Muscle layer of colon (tissue), 2 donors: ENCODE measurements around the gene FNDC3B.

Source experiments
- H3K27ac ChIP-seq: one replicate; pipeline ENCODE4 v1.7.0; 2013; ENCODE audit warnings: low read depth, mild to moderate bottlenecking, low read length, moderate library complexity
- H3K27me3 ChIP-seq, 2 donors: one replicate each; pipeline ENCODE4 v1.7.0; 2013; ENCODE audit warnings: low read length in 2 of 2, mild to moderate bottlenecking in 2 of 2; ENCODE audit not compliant: insufficient read depth in 2 of 2, control insufficient read depth in 1 of 2
- H3K36me3 ChIP-seq: one replicate; pipeline ENCODE4 v1.7.0; 2013; ENCODE audit warnings: mild to moderate bottlenecking, low read length; ENCODE audit not compliant: insufficient read depth
- H3K4me1 ChIP-seq: one replicate; pipeline ENCODE4 v1.7.0; 2013; ENCODE audit warnings: mild to moderate bottlenecking, low read length; ENCODE audit not compliant: insufficient read depth
- H3K4me3 ChIP-seq, 2 donors: one replicate each; pipeline ENCODE4 v1.7.0; 2013; ENCODE audit warnings: low read length in 2 of 2, low read depth in 1 of 2, mild to moderate bottlenecking in 1 of 2, moderate library complexity in 1 of 2
- H3K9ac ChIP-seq: one replicate; pipeline ENCODE4 v1.7.0; 2013; ENCODE audit warnings: low read length
- H3K9me3 ChIP-seq: one replicate; pipeline ENCODE4 v1.7.0; 2013; ENCODE audit warnings: mild to moderate bottlenecking, low read length
- donor health status: abdominal sarcoma.
- donor health status: Adenocarcinoma of cecum.

The FNDC3B gene

GRCh38 chr3:172044833-172045585 is 5.6 kb downstream of the FNDC3B start:
- Histone ChIP-seq H3K36me3 (no peaks in the 10 kb centered on the region), H3K27ac (no peak overlapping the region), H3K4me3 (no peak overlapping the region), H3K27me3 (no peaks in the 10 kb centered on the region), H3K4me1 (peaks cover 12% of the 10 kb centered on the region), H3K9me3 (no peaks in the 10 kb centered on the region), H3K9ac (no peak overlapping the region)

GRCh38 chr3:172046268-172046915 is 7.0 kb downstream of the FNDC3B start:
- H3K27me3 ChIP-seq: no peaks in the 10 kb centered on the region
- H3K36me3 ChIP-seq: no peaks in the 10 kb centered on the region
- no peak overlapping the region for H3K27ac ChIP-seq
- H3K4me3 ChIP-seq: no peak overlapping the region
- peaks cover 12% of the 10 kb centered on the region for H3K4me1 ChIP-seq
- H3K9ac ChIP-seq: no peak overlapping the region
- H3K9me3 ChIP-seq: no peaks in the 10 kb centered on the region

GRCh38 chr3:172047567-172048115 is 8.3 kb downstream of the FNDC3B start:
- Histone ChIP-seq H3K27me3 (no peaks in the 10 kb centered on the region), H3K27ac (no peak overlapping the region), H3K9ac (no peak overlapping the region), H3K36me3 (peaks cover 8% of the 10 kb centered on the region), H3K9me3 (no peaks in the 10 kb centered on the region), H3K4me1 (peaks cover 12% of the 10 kb centered on the region), H3K4me3 (no peak overlapping the region)

GRCh38 chr3:172048599-172048998 is 9.2 kb downstream of the FNDC3B start:
- H3K4me3 ChIP-seq: no peak overlapping the region
- peaks cover 12% of the 10 kb centered on the region for H3K4me1 ChIP-seq

GRCh38 chr3:172051310-172051956 is 12.1 kb downstream of the FNDC3B start:
- peaks cover 8% of the 10 kb centered on the region for H3K36me3 ChIP-seq
- H3K27ac ChIP-seq: no peak overlapping the region
- H3K9me3 ChIP-seq: no peaks in the 10 kb centered on the region
- H3K4me3 ChIP-seq: no peak overlapping the region
- no peak overlapping the region for H3K9ac ChIP-seq
- H3K27me3 ChIP-seq: no peaks in the 10 kb centered on the region
- H3K4me1 ChIP-seq: peaks cover 11% of the 10 kb centered on the region

More at GRCh38 chr3:172048599-172048998, 9.2 kb downstream of the FNDC3B start:
- Histone ChIP-seq H3K9me3 (no peaks in the 10 kb centered on the region), H3K27ac (no peak overlapping the region), H3K27me3 (no peaks in the 10 kb centered on the region), H3K9ac (no peak overlapping the region), H3K36me3 (peaks cover 8% of the 10 kb centered on the region)

GRCh38 chr3:172051957-172052354 is 12.6 kb downstream of the FNDC3B start:
- no peaks in the 10 kb centered on the region for H3K27me3 ChIP-seq
- peaks cover 16% of the 10 kb centered on the region for H3K4me1 ChIP-seq
- H3K9me3 ChIP-seq: no peaks in the 10 kb centered on the region
- no peak overlapping the region for H3K4me3 ChIP-seq
- H3K27ac ChIP-seq: no peak overlapping the region
- peaks cover 8% of the 10 kb centered on the region for H3K36me3 ChIP-seq
- no peak overlapping the region for H3K9ac ChIP-seq

GRCh38 chr3:172052405-172052804 is 13.0 kb downstream of the FNDC3B start:
- H3K4me1 ChIP-seq: peaks cover 21% of the 10 kb centered on the region
- no peaks in the 10 kb centered on the region for H3K9me3 ChIP-seq
- H3K36me3 ChIP-seq: peaks cover 8% of the 10 kb centered on the region
- no peak overlapping the region for H3K27ac ChIP-seq
- no peak overlapping the region for H3K4me3 ChIP-seq
- H3K9ac ChIP-seq: no peak overlapping the region
- no peaks in the 10 kb centered on the region for H3K27me3 ChIP-seq

GRCh38 chr3:172054115-172054764 is 14.9 kb downstream of the FNDC3B start:
- Histone ChIP-seq H3K9me3 (no peaks in the 10 kb centered on the region), H3K9ac (no peak overlapping the region), H3K27ac (no peak overlapping the region), H3K4me3 (no peak overlapping the region), H3K36me3 (peaks cover 8% of the 10 kb centered on the region), H3K4me1 (peaks cover 34% of the 10 kb centered on the region), H3K27me3 (no peaks in the 10 kb centered on the region)

GRCh38 chr3:172056416-172056815 is 17.0 kb downstream of the FNDC3B start:
- Histone ChIP-seq H3K27me3 (no peaks in the 10 kb centered on the region), H3K9me3 (no peaks in the 10 kb centered on the region), H3K4me1 (peaks cover 46% of the 10 kb centered on the region), H3K36me3 (peaks cover 8% of the 10 kb centered on the region), H3K27ac (no peak overlapping the region), H3K4me3 (no peak overlapping the region), H3K9ac (no peak overlapping the region)

- H3K9me3 ChIP-seq: no peaks in the 10 kb centered on the region
- H3K4me1 ChIP-seq: peaks cover 52% of the 10 kb centered on the region
- H3K36me3 ChIP-seq: peaks cover 5% of the 10 kb centered on the region
- no peak overlapping the region for H3K9ac ChIP-seq
- no peak overlapping the region for H3K4me3 ChIP-seq
- no peak overlapping the region for H3K27ac ChIP-seq
- no peaks in the 10 kb centered on the region for H3K27me3 ChIP-seq
These were observed 17.7 kb downstream of the FNDC3B start for GRCh38 chr3:172057059-172057458.
